Measurements from ENCODE around the gene AP4S1. TPM values are rescaled to one million over a fixed set of nuclear protein-coding genes. Genes with fewer than 3 reads are reported as not detected.
A peak's percentile ranks its signal among the peaks of the same experiment; 100 is the strongest.
"Not testable (repeated sequence)": the region's sequence is repeated elsewhere in the genome, so short reads cannot be mapped to it uniquely, and the experiment has no call there.

AP4S1 gene
- total RNA-seq, 4 donors from 2014 or later: 7.2 to 36.1 (median 16.3) TPM

- DNase-seq (ENCODE audit: low spot score in 2 of 2): no peak
- no peaks in the 10 kb centered on the region for H3K36me3 ChIP-seq
- 94 to 95% methylated on average over 10 of the region's 10 CpGs for WGBS, 2 donors
- peaks cover 0 to 5% (median 0%) of the 10 kb centered on the region in 4 donors for H3K4me1 ChIP-seq
- no peaks in the 10 kb centered on the region for H3K27me3 ChIP-seq
- no peaks in the 10 kb centered on the region for H3K9me3 ChIP-seq
- H3K4me3 ChIP-seq: no peak overlapping the region
- no peak overlapping the region for H3K27ac ChIP-seq
- TF ChIP-seq POLR2A (IDR thresholded peaks at IDR 0.05) (no peak), CTCF (IDR thresholded peaks at IDR 0.05) (no peak), EP300 (IDR thresholded peaks at IDR 0.05) (no peak)
Observed at GRCh38 chr14:31047503-31047902, 22.1 kb downstream of the AP4S1 start.

- Histone ChIP-seq H3K27me3 (no peaks in the 10 kb centered on the region), H3K4me1 (peaks cover 0 to 5% (median 0%) of the 10 kb centered on the region in 4 donors), H3K36me3 (no peaks in the 10 kb centered on the region), H3K9me3 (no peaks in the 10 kb centered on the region), H3K27ac (no peak overlapping the region), H3K4me3 (no peak overlapping the region)
- no peak for TF ChIP-seq CTCF (IDR thresholded peaks at IDR 0.05)
- no peak for TF ChIP-seq POLR2A (IDR thresholded peaks at IDR 0.05)
- TF ChIP-seq EP300 (IDR thresholded peaks at IDR 0.05): no peak
- no peak for DNase-seq (ENCODE audit: low spot score in 2 of 2)
- 75 to 76% methylated on average over 7 of the region's 7 CpGs for whole genome bisulfite sequencing, 2 donors
Observed at GRCh38 chr14:31051023-31051422, 25.6 kb downstream of the AP4S1 start.

- no peak for DNase-seq (ENCODE audit: low spot score in 2 of 2)
- 60 to 68% methylated on average over 4 of the region's 4 CpGs for WGBS, 2 donors
- H3K36me3 ChIP-seq: no peaks in the 10 kb centered on the region
- no peak for TF ChIP-seq EP300 (IDR thresholded peaks at IDR 0.05)
- no peak for TF ChIP-seq POLR2A (IDR thresholded peaks at IDR 0.05)
- no peak for TF ChIP-seq CTCF (IDR thresholded peaks at IDR 0.05)
- no peak overlapping the region for H3K4me3 ChIP-seq
- peaks cover 0 to 5% (median 0%) of the 10 kb centered on the region in 4 donors for H3K4me1 ChIP-seq
- H3K27me3 ChIP-seq: no peaks in the 10 kb centered on the region
- no peak overlapping the region for H3K27ac ChIP-seq
- no peaks in the 10 kb centered on the region for H3K9me3 ChIP-seq
Observed at GRCh38 chr14:31051511-31051910, 26.1 kb downstream of the AP4S1 start.

- WGBS, 2 donors: 52 to 60% methylated on average over 9 of the region's 9 CpGs
- not testable (repeated sequence) for H3K4me1 ChIP-seq, H3K27me3 ChIP-seq, H3K9me3 ChIP-seq, H3K36me3 ChIP-seq, H3K4me3 ChIP-seq
- peak; percentile 56 to 86 for DNase-seq (ENCODE audit: low spot score in 2 of 2)
- peak overlapping the region in 2 of 4 donors; percentile 11 to 20 for H3K27ac ChIP-seq
- TF ChIP-seq EP300 (IDR thresholded peaks at IDR 0.05): peak in 1 of 2 donors; percentile 67
Observed at GRCh38 chr14:31052905-31053586, 27.6 kb downstream of the AP4S1 start.

GRCh38 chr14:31057035-31057434 is 31.6 kb downstream of the AP4S1 start:
- no peak overlapping the region for H3K27ac ChIP-seq
- no peaks in the 10 kb centered on the region for H3K36me3 ChIP-seq
- no peak for DNase-seq (ENCODE audit: low spot score in 2 of 2)
- no peaks in the 10 kb centered on the region for H3K9me3 ChIP-seq
- WGBS, 2 donors: 70 to 88% methylated on average over 1 of the region's 1 CpG
- H3K27me3 ChIP-seq: no peaks in the 10 kb centered on the region
- no peaks in the 10 kb centered on the region for H3K4me1 ChIP-seq
- no peak overlapping the region for H3K4me3 ChIP-seq
- TF ChIP-seq EP300 (IDR thresholded peaks at IDR 0.05) (no peak), CTCF (IDR thresholded peaks at IDR 0.05) (no peak), POLR2A (IDR thresholded peaks at IDR 0.05) (no peak)
